Measurements from ENCODE around the gene CRYGS. TPM values are rescaled to one million over a fixed set of nuclear protein-coding genes. Genes with fewer than 3 reads are reported as not detected.

Gene CRYGS
- total RNA-seq, 2 experiments from 2014 or later, result 3.5 to 7.0 TPM

GRCh38 chr3:186510374-186511079 is 33.7 kb downstream of the CRYGS start:
- no peak overlapping the region for H3K4me2 ChIP-seq (ENCODE audit: low read length)
- intact Hi-C loops (cut with micrococcal nuclease; ENCODE audit: unreplicated experiment), result no loop called here
- TF ChIP-seq CTCF (conservative IDR thresholded peaks at IDR 0.05; ENCODE audit: low read length) (peak; percentile 52), EZH2phosphoT487 (IDR thresholded peaks at IDR 0.05; ENCODE audit: borderline replicate concordance, low read depth, low read length) (no peak)
- no peaks in the 10 kb centered on the region for H3K36me3 ChIP-seq (ENCODE audit: insufficient read depth, low read length)
- no peaks in the 10 kb centered on the region for H3K79me2 ChIP-seq (ENCODE audit: insufficient read depth, low read depth, low read length)
- BruUV-seq (replicated peaks), result no TSS peak
- ChIA-PET POLR2A (no interaction called here), CTCF (ENCODE audit: unreplicated experiment) (interaction anchor here (1.0 kb wide), 1 partner anchor 56 kb away, joined by 3 read pairs; no protein-coding TSS in a partner anchor)
- H3K4me3 ChIP-seq (ENCODE audit: low read depth, low read length, poor library complexity, severe bottlenecking), result no peak overlapping the region
- H2AFZ ChIP-seq (ENCODE audit: low read length), result no peak overlapping the region
- peaks cover 10% of the 10 kb centered on the region for H3K4me1 ChIP-seq (ENCODE audit: insufficient read depth, low read length, poor library complexity, severe bottlenecking)
- no peak overlapping the region for H3K27ac ChIP-seq (ENCODE audit: low read depth, low read length, poor library complexity, severe bottlenecking)
- peak; percentile 17 for DNase-seq (ENCODE audit: low spot score)
- H4K20me1 ChIP-seq (ENCODE audit: insufficient read depth, low read length), result no peaks in the 10 kb centered on the region
- H3K9me2 ChIP-seq (ENCODE audit: insufficient read depth, low read length), result no peaks in the 10 kb centered on the region
- no peaks in the 10 kb centered on the region for H3K9me3 ChIP-seq (ENCODE audit: low read length)

GRCh38 chr3:186509423-186509822 is 34.8 kb downstream of the CRYGS start:
- no peaks in the 10 kb centered on the region for H3K36me3 ChIP-seq (ENCODE audit: insufficient read depth, low read length)
- ChIA-PET CTCF (ENCODE audit: unreplicated experiment) (no interaction called here), POLR2A (no interaction called here)
- no peaks in the 10 kb centered on the region for H4K20me1 ChIP-seq (ENCODE audit: insufficient read depth, low read length)
- H3K9me2 ChIP-seq (ENCODE audit: insufficient read depth, low read length), result no peaks in the 10 kb centered on the region
- H3K27ac ChIP-seq (ENCODE audit: low read depth, low read length, poor library complexity, severe bottlenecking), result no peak overlapping the region
- no peak overlapping the region for H2AFZ ChIP-seq (ENCODE audit: low read length)
- no TSS peak for BruUV-seq (replicated peaks)
- H3K9me3 ChIP-seq (ENCODE audit: low read length), result no peaks in the 10 kb centered on the region
- no peak overlapping the region for H3K4me3 ChIP-seq (ENCODE audit: low read depth, low read length, poor library complexity, severe bottlenecking)
- H3K79me2 ChIP-seq (ENCODE audit: insufficient read depth, low read depth, low read length), result no peaks in the 10 kb centered on the region
- TF ChIP-seq CTCF (conservative IDR thresholded peaks at IDR 0.05; ENCODE audit: low read length) (no peak), EZH2phosphoT487 (IDR thresholded peaks at IDR 0.05; ENCODE audit: borderline replicate concordance, low read depth, low read length) (no peak)
- DNase-seq (ENCODE audit: low spot score), result peak; percentile 23
- intact Hi-C loops (cut with micrococcal nuclease; ENCODE audit: unreplicated experiment), result no loop called here
- no peaks in the 10 kb centered on the region for H3K4me1 ChIP-seq (ENCODE audit: insufficient read depth, low read length, poor library complexity, severe bottlenecking)
- H3K4me2 ChIP-seq (ENCODE audit: low read length), result no peak overlapping the region

- intact Hi-C loops (cut with micrococcal nuclease; ENCODE audit: unreplicated experiment), result no loop called here
- no peaks in the 10 kb centered on the region for H3K9me3 ChIP-seq (ENCODE audit: low read length)
- H3K27ac ChIP-seq (ENCODE audit: low read depth, low read length, poor library complexity, severe bottlenecking), result no peak overlapping the region
- TF ChIP-seq CTCF (conservative IDR thresholded peaks at IDR 0.05; ENCODE audit: low read length) (no peak), EZH2phosphoT487 (IDR thresholded peaks at IDR 0.05; ENCODE audit: borderline replicate concordance, low read depth, low read length) (no peak)
- ChIA-PET POLR2A (interaction anchor here (0.8 kb wide), 1 partner anchor 13 kb away, joined by 5 read pairs; no protein-coding TSS in a partner anchor), CTCF (ENCODE audit: unreplicated experiment) (no interaction called here)
- H3K4me1 ChIP-seq (ENCODE audit: insufficient read depth, low read length, poor library complexity, severe bottlenecking), result no peaks in the 10 kb centered on the region
- H3K79me2 ChIP-seq (ENCODE audit: insufficient read depth, low read depth, low read length), result no peaks in the 10 kb centered on the region
- no peak for DNase-seq (ENCODE audit: low spot score)
- no peaks in the 10 kb centered on the region for H3K36me3 ChIP-seq (ENCODE audit: insufficient read depth, low read length)
- no peak overlapping the region for H3K4me2 ChIP-seq (ENCODE audit: low read length)
- BruUV-seq (replicated peaks), result no TSS peak
- no peaks in the 10 kb centered on the region for H4K20me1 ChIP-seq (ENCODE audit: insufficient read depth, low read length)
- no peak overlapping the region for H3K4me3 ChIP-seq (ENCODE audit: low read depth, low read length, poor library complexity, severe bottlenecking)
- no peak overlapping the region for H2AFZ ChIP-seq (ENCODE audit: low read length)
- H3K9me2 ChIP-seq (ENCODE audit: insufficient read depth, low read length), result no peaks in the 10 kb centered on the region
These were observed 37.3 kb downstream of the CRYGS start for GRCh38 chr3:186506857-186507256.

All from OCI-LY7 (cell line).